Measurements from ENCODE around the gene HTRA3. TPM values are rescaled to one million over a fixed set of nuclear protein-coding genes. Genes with fewer than 3 reads are reported as not detected.

Gene HTRA3
- total and polyA plus RNA-seq, 2 of the 4 experiments (the other 2 are of a cell fraction) = 1.3 to 9.5 TPM

GRCh38 chr4:8244001-8244757, 25.4 kb upstream of the HTRA3 start (continued):
- no peak for TF ChIP-seq MAZ (IDR thresholded peaks at IDR 0.05; ENCODE audit: borderline replicate concordance, low read depth, low read length)

DNA sequence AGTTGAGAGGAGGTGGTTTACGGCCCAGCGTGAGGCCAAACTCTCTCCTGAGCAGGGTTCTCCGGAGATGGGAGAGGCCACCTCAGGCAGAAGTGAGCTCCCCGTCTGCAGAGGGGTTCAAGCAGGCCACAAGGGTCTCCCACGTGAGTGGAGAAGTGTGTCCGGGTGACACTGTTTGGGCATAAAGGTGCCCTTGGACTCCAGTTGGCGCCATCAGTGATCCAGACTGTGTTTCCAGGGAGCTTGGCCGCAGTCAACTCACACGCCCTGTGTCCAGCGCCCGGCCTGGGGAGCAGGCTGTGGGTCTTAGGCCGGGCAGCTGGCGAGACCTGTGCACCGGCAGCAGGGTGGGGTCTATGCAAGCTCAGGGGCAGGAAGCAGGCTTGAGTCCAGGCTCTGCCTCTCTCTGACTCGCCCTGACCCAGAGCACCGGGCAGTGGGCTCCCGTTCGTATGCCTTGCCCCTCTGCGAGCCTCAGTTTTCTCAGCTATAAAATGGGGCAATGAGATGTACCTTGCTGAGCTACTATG, 24.6 kb upstream of the HTRA3 start:
- in situ Hi-C loops (cut with MboI; ENCODE audit: low sequenced_read_pairs) (loop anchor here (5.0 kb wide), 1 partner anchor 157 kb away; no protein-coding TSS in a partner anchor), dilution Hi-C loops (cut with HindIII; ENCODE audit: low sequenced_read_pairs, unreplicated experiment) (no loop called here), intact Hi-C loops (cut with micrococcal nuclease) (no loop called here)
- 96% methylated on average over 13 of the region's 19 CpGs; no CpG with 5 or more reads in 1 of the 2 experiments for WGBS, 2 experiments (ENCODE audit: extremely low coverage in 2 of 2, insufficient read length in 1 of 2)
- Histone ChIP-seq H3K9me1 (ENCODE audit: insufficient read depth, low read length) (no peaks in the 10 kb centered on the region), H2BK120ac (ENCODE audit: low read depth, low read length) (no peak overlapping the region), H3K4me1 (ENCODE audit: control insufficient read depth, insufficient read depth, low read length) (peaks cover 9% of the 10 kb centered on the region), H3K27ac (ENCODE audit: insufficient read depth, low read length) (no peak overlapping the region), H4K91ac (ENCODE audit: insufficient read depth, low read depth, low read length) (no peak overlapping the region), H4K8ac (ENCODE audit: low read depth in 2 of 2, low read length in 2 of 2) (no peak overlapping the region), H4K20me1 (ENCODE audit: insufficient read depth, low read length) (no peaks in the 10 kb centered on the region; the same call in 1 of the 2 replicates), H2BK20ac (ENCODE audit: low read depth, low read length) (no peak overlapping the region), H3K14ac (replicated peaks; ENCODE audit: low read depth, low read length) (no peak overlapping the region), H4K5ac (ENCODE audit: low read depth, low read length) (no peak overlapping the region), H2BK15ac (ENCODE audit: low read depth, low read length) (no peak overlapping the region), H2AK9ac (replicated peaks; ENCODE audit: low read depth, low read length, poor library complexity) (no peak overlapping the region), H2AFZ (replicated peaks; ENCODE audit: low read length, poor library complexity) (no peak overlapping the region), H3K4ac (ENCODE audit: low read depth, low read length) (no peak overlapping the region), H2BK5ac (ENCODE audit: low read depth, low read length, poor library complexity, severe bottlenecking) (no peak overlapping the region), H3K56ac (ENCODE audit: extremely low read depth, insufficient read depth, low read length) (no peak overlapping the region), H3K4me2 (ENCODE audit: low read depth, low read length) (no peak overlapping the region), H3K36me3 (ENCODE audit: control insufficient read depth, insufficient read depth, low read length) (no peaks in the 10 kb centered on the region), H3K79me1 (ENCODE audit: low read depth in 1 of 2, low read length in 2 of 2) (no peaks in the 10 kb centered on the region), H3K4me3 (ENCODE audit: insufficient read depth, low read depth, low read length) (no peak overlapping the region), H2AK5ac (ENCODE audit: low read depth, low read length) (no peak overlapping the region), H3K9ac (ENCODE audit: low read depth, low read length) (no peak overlapping the region), H3K27me3 (ENCODE audit: control insufficient read depth, insufficient read depth, low read length) (peaks cover 1% of the 10 kb centered on the region; the same call in 1 of the 2 replicates), H3K18ac (ENCODE audit: low read depth, low read length) (no peak overlapping the region), H3K9me3 (ENCODE audit: control insufficient read depth, insufficient read depth, low read length) (no peaks in the 10 kb centered on the region; the same call in 1 of the 2 replicates), H3K23ac (ENCODE audit: low read depth, low read length) (no peak overlapping the region)
- ChIA-PET CTCF (no interaction called here), POLR2A (ENCODE audit: unreplicated experiment) (no interaction called here)
- no TSS peak for BruUV-seq (replicated peaks)
- no peak for ATAC-seq (ENCODE audit: low read depth)
- no peak for DNase-seq
- TF ChIP-seq MAZ (IDR thresholded peaks at IDR 0.05; ENCODE audit: borderline replicate concordance, low read depth, low read length) = no peak
- TF ChIP-seq POLR2A (IDR thresholded peaks at IDR 0.05; ENCODE audit: low read depth, low read length) = no peak
- TF ChIP-seq RFX5 (IDR thresholded peaks at IDR 0.05; ENCODE audit: low read depth, low read length) = no peak
- no peak for TF ChIP-seq CHD1 (IDR thresholded peaks at IDR 0.05; ENCODE audit: low read depth, low read length)
- no peak for TF ChIP-seq USF2 (IDR thresholded peaks at IDR 0.05; ENCODE audit: low read depth, low read length)
- TF ChIP-seq, protein P1, sequence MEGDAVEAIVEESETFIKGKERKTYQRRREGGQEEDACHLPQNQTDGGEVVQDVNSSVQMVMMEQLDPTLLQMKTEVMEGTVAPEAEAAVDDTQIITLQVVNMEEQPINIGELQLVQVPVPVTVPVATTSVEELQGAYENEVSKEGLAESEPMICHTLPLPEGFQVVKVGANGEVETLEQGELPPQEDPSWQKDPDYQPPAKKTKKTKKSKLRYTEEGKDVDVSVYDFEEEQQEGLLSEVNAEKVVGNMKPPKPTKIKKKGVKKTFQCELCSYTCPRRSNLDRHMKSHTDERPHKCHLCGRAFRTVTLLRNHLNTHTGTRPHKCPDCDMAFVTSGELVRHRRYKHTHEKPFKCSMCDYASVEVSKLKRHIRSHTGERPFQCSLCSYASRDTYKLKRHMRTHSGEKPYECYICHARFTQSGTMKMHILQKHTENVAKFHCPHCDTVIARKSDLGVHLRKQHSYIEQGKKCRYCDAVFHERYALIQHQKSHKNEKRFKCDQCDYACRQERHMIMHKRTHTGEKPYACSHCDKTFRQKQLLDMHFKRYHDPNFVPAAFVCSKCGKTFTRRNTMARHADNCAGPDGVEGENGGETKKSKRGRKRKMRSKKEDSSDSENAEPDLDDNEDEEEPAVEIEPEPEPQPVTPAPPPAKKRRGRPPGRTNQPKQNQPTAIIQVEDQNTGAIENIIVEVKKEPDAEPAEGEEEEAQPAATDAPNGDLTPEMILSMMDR (conservative IDR thresholded peaks at IDR 0.05; ENCODE audit: low read depth, low read length) = no peak
- no peak for TF ChIP-seq RAD21 (IDR thresholded peaks at IDR 0.05; ENCODE audit: low read length)
- TF ChIP-seq BHLHE40 (IDR thresholded peaks at IDR 0.05; ENCODE audit: low read depth, low read length) = no peak
- TF ChIP-seq, protein P2, sequence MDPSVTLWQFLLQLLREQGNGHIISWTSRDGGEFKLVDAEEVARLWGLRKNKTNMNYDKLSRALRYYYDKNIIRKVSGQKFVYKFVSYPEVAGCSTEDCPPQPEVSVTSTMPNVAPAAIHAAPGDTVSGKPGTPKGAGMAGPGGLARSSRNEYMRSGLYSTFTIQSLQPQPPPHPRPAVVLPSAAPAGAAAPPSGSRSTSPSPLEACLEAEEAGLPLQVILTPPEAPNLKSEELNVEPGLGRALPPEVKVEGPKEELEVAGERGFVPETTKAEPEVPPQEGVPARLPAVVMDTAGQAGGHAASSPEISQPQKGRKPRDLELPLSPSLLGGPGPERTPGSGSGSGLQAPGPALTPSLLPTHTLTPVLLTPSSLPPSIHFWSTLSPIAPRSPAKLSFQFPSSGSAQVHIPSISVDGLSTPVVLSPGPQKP (IDR thresholded peaks at IDR 0.05; ENCODE audit: borderline replicate concordance, low read depth, low read length) = no peak
- TF ChIP-seq CEBPB (IDR thresholded peaks at IDR 0.05; ENCODE audit: low read depth, low read length) = no peak
- TF ChIP-seq MAFK (IDR thresholded peaks at IDR 0.05; ENCODE audit: low read depth, low read length) = no peak
- TF ChIP-seq RCOR1 (IDR thresholded peaks at IDR 0.05; ENCODE audit: insufficient replicate concordance, low read length) = no peak

All from IMR-90 (cell line).